ENCODE measurements around the gene PTPN21.

Gene PTPN21

GRCh38 chr14:88470542-88471440 lies 84.0 kb downstream of the PTPN21 start:
- no peak for DNase-seq (ENCODE audit: low read depth, low spot score)

GRCh38 chr14:88468406-88468805 lies 86.4 kb downstream of the PTPN21 start:
- DNase-seq (ENCODE audit: low read depth, low spot score) = no peak

GRCh38 chr14:88463318-88463717 lies 91.5 kb downstream of the PTPN21 start:
- DNase-seq (ENCODE audit: low read depth, low spot score) = no peak

GRCh38 chr14:88454886-88455285 lies 99.9 kb downstream of the PTPN21 start:
- no peak for DNase-seq (ENCODE audit: low read depth, low spot score)

DNA sequence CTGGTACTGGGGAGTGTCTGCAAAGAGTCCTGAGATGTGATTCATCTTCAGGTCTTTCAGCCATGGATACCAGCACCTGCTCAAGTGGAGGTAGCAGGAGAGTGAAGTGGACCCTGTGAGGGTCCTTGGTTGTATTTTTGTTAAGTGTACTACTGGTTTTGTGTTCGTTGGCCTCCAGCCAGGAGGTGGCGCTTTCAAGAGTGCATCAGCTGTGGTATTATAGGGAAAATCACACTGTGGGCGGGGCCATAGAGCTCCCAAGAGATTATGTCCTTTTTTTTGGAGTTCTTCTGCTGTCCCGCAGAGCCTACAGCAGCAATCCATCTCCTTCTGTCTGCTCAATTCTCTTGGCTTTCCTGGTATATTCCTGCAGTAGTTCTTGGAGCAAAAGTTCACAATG lies 102.6 kb downstream of the PTPN21 start:
- DNase-seq (ENCODE audit: low read depth, low spot score) = no peak

DNA sequence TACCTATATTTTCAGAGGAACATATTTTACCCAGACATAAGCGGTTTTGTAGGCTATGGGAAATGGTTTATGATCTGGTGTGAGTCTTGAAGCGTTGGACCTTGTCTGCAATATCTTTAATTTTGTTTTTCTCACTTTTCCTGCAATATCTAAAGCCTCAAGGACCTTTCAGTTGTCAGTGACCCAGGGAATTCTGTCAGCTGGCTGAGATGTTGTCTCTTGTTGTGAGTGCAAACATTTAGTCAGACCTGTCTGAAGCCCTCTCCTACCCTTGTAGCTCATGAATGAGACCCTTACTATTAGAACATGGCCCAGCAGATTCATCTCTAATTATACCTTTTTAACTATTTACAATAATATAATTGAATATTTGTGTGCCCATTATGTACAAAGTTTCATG lies 115.7 kb downstream of the PTPN21 start:
- no peak for DNase-seq (ENCODE audit: low read depth, low spot score)

GRCh38 chr14:88437658-88438057 lies 117.1 kb downstream of the PTPN21 start:
- no peak for DNase-seq (ENCODE audit: low read depth, low spot score)

GRCh38 chr14:88430976-88431375 lies 123.8 kb downstream of the PTPN21 start:
- DNase-seq (ENCODE audit: low read depth, low spot score) = no peak

DNA sequence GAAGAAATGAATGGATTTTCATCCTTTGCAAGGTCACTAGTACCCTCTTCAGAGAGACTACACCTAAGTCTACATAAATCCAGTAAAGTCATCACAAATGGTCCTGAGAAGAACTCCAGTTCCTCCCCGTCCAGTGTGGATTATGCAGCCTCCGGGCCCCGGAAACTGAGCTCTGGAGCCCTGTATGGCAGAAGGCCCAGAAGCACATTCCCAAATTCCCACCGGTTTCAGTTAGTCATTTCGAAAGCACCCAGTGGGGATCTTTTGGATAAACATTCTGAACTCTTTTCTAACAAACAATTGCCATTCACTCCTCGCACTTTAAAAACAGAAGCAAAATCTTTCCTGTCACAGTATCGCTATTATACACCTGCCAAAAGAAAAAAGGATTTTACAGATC lies 128.5 kb downstream of the PTPN21 start:
- no peak for DNase-seq (ENCODE audit: low read depth, low spot score)

DNA sequence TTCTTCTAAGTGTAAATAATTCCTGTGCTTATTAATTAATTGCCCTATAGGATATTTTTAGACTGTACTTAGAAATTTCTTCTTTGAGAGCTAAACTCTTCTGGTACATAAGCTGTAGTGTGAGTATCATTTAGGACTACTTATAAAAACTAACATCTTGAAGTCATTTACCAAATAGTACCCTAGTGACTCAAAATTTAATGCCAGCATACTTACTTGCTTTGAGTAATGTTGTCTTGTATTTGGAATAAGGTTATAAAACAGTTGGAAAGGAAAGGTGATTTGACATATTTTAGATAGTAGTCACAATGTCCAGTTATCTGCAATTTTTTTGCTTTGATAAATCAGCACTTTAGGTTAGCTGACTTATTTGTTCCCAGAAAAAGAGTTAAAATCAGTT lies 130.2 kb downstream of the PTPN21 start:
- no peak for DNase-seq (ENCODE audit: low read depth, low spot score)

DNA sequence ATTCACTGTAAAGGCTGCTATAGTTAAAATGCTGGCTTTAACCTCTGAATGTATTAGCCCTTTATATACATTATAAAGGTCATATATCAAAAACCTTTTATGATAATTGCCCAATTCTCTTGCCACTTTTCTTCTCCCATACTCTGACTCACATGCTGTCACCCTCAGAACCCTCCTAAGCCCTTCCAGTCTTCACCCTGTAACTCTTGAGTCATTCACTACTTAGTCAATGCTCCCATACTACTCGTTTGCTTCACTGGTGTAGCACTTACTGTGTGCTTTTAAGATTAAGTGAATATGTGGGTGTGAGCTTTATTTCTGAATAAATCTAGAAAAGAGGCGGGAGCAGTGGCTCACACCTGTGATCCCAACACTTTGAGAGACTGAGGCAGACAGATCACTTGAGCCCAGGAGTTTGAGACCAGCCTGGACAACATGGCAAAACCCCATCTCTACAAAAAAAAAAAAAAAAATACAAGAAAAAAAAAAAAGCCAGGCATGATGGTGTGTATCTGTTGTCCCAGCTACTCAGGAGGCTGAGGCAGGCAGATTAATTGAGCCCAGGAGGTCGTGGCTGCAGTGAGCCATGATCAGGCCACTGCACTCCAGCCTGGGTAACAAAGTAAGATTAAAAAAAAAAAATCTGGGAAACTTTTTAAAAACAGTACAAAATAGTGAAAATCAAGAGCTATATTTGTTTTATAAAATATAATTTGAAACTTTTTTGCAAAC lies 131.7 kb downstream of the PTPN21 start:
- DNase-seq (ENCODE audit: low read depth, low spot score) = no peak

- DNase-seq (ENCODE audit: low read depth, low spot score) = no peak
Observed at GRCh38 chr14:88422047-88422446, 132.8 kb downstream of the PTPN21 start.

- DNase-seq (ENCODE audit: low read depth, low spot score) = no peak
Observed at GRCh38 chr14:88421286-88421685, 133.5 kb downstream of the PTPN21 start.

DNA sequence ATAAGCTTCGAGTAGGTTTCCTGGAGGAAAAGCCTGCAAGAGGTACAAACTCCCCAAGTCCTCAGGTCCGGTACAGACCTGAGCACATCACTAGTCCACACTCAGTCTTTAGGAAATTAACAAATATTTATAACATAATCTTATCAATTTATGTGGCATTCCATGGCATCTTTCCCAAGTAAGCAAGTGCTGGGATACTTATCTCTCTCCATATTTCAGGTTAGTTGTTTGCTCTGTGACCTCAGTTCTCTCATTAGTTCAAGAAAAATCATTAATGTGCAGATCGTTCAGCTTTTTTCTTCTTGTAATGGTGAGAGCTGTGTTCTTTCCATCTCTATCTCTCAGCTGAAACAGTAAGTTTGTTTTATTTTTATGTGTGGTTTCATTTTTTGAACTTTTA lies 134.6 kb downstream of the PTPN21 start:
- no peak for DNase-seq (ENCODE audit: low read depth, low spot score)

- no peak for DNase-seq (ENCODE audit: low read depth, low spot score)
Observed at GRCh38 chr14:88417594-88417993, 137.2 kb downstream of the PTPN21 start.
